GM10266 (cell line): ENCODE data around the gene NFATC1.
A peak's percentile ranks its signal among the peaks of the same experiment; 100 is the strongest.
"Not testable (repeated sequence)": the region's sequence is repeated elsewhere in the genome, so short reads cannot be mapped to it uniquely, and the experiment has no call there.

Experiments used
- DNase-seq: peaks from one replicate; pipeline ENCODE4 v3.0.0; 2012; ENCODE audit errors: extremely low spot score
- TF ChIP-seq, protein P1 (sequence below): IDR thresholded peaks from 2 replicates; pipeline ENCODE4 v1.5.1; 2012; ENCODE audit warnings: mild to moderate bottlenecking, low read depth; ENCODE audit not compliant: control insufficient read depth, insufficient read depth; ENCODE audit errors: missing control alignments

Gene NFATC1

DNA sequence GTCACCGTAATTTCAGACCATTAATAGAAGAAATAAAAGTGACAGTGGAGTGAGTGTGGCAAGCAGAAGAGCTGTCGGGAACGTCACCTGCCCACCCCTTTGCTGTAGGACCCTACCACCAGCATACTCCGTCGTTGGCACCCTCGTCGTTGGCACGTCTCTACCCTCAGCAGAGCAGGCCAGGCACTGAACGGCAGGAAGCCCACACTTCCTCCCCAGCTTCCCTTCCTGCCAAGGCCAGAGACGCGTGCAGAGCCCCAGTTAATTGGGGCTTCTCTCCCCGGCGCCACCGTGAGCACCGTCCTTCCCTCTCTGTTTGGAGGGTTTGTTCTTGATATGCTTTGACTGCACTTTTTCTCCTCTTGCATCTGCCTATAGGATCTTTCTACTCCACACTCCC is 27.0 kb upstream of the NFATC1 start:
- TF ChIP-seq, protein P1, sequence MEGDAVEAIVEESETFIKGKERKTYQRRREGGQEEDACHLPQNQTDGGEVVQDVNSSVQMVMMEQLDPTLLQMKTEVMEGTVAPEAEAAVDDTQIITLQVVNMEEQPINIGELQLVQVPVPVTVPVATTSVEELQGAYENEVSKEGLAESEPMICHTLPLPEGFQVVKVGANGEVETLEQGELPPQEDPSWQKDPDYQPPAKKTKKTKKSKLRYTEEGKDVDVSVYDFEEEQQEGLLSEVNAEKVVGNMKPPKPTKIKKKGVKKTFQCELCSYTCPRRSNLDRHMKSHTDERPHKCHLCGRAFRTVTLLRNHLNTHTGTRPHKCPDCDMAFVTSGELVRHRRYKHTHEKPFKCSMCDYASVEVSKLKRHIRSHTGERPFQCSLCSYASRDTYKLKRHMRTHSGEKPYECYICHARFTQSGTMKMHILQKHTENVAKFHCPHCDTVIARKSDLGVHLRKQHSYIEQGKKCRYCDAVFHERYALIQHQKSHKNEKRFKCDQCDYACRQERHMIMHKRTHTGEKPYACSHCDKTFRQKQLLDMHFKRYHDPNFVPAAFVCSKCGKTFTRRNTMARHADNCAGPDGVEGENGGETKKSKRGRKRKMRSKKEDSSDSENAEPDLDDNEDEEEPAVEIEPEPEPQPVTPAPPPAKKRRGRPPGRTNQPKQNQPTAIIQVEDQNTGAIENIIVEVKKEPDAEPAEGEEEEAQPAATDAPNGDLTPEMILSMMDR: no peak
- no peak for DNase-seq

DNA sequence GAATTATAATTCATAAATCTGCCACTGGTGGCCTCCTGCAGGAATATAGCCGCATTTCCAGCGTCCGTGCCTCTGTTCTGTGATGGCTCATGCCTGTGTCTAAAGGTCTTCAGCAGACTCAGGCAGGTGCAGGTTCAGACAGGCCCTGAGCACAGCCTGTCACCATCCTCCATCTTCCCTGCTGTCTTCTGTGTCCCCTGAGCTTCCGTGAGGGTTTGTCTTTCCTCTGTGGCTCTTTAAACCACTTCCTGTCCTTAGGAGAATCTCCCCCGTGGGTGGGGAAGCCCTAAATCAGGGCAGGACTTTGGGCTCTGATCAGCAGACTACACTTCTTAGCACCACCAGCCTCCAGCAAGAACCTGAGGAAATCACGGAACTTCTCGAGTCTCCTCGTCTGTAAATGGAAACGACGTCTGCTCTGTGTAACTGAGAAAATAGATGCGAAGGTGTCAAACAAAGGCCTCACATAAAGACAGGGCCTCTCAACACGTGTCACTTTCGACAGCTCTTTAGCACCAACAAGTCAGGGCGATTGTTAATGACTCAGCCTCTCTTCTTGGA is 24.1 kb upstream of the NFATC1 start:
- TF ChIP-seq, protein P1: no peak
- DNase-seq: no peak

DNA sequence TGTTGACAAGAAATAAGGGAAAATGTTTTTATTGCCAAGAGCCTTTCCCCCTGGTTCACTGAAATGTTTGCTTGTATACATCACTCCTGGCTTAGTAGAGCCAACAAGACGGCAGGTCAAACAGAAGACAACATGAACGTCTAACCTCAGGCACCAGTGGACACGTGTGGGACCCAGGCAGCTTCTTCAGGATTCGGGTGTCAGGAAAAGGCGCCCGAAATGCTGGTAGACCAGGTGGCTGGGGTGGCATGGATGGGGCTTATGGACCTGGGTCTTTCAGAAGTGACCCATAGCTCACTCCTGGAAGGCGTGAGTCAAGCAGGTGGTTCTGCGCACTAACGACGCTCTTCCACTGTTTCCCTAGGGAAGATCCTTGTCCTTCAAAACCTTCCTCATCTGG is 23.3 kb upstream of the NFATC1 start:
- no peak for DNase-seq
- TF ChIP-seq, protein P1: no peak

DNA sequence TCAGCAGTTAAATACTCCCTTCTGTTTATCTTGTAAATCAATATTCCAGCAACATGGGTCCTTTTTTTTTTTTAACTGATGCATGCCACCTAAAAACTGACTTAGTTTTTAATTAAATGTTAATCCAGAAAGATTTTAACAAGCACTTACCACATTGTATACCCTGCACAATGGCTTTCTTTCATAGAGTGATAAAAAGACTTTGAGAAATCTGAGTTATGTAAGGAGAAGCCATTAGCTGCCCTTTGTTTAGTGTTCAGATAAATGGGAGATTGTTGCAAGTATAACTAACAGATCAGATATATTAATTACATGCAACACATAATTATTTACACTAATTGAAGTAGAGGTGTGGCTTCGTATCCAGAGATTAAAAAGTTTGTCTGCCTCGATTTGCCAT is 22.7 kb upstream of the NFATC1 start:
- no peak for DNase-seq
- TF ChIP-seq, protein P1: no peak

DNA sequence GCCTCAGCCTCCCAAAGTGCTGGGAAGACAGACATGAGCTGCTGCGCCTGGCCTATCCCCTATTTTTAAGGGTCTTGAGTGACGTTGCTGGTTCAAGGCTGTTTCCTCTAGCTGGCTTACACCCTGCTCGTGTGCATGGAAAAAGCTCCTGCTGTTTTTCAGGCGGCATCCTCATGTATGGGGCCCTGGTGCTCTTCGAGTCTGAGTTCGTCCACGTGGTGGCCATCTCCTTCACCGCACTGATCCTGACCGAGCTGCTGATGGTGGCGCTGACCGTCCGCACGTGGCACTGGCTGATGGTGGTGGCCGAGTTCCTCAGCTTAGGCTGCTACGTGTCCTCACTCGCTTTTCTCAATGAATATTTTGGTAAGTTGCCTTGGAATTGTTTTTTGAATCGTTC is 22.0 kb upstream of the NFATC1 start:
- no peak for DNase-seq
- TF ChIP-seq, protein P1: no peak

DNA sequence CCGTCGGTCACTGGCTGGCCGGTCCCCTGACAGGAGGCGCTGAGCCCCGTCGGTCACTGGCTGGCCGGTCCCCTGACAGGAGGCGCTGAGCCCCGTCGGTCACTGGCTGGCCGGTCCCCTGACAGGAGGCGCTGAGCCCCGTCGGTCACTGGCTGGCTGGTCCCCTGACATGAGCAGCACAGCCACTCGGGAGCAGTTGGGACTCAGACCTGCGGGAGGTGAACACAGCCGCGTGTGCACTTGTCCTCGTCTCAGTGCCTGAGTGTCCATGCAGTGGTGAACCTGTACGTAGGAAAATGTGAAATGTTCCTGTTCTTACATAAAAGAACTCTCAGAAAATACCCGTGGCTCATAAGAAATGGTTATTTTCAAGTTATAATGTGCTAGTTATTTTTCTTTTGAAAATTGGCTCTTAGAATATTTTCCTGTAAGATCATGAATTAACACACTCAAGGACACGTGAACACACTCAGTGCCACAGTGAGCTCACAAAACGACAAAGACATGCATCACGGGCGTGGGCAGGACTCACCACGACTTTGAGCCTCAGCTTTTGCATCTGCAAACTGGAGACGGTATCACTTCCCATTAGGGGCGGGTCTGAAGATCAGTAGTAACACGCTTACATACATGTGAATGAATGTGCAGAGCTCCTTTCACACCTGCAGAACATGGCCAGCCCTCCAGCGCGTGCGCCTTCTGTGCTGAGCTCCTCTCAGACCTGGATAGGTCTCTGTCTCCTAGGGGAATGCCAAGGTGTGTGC is 21.1 kb upstream of the NFATC1 start:
- TF ChIP-seq, protein P1: no peak
- DNase-seq: peak; percentile 78

DNA sequence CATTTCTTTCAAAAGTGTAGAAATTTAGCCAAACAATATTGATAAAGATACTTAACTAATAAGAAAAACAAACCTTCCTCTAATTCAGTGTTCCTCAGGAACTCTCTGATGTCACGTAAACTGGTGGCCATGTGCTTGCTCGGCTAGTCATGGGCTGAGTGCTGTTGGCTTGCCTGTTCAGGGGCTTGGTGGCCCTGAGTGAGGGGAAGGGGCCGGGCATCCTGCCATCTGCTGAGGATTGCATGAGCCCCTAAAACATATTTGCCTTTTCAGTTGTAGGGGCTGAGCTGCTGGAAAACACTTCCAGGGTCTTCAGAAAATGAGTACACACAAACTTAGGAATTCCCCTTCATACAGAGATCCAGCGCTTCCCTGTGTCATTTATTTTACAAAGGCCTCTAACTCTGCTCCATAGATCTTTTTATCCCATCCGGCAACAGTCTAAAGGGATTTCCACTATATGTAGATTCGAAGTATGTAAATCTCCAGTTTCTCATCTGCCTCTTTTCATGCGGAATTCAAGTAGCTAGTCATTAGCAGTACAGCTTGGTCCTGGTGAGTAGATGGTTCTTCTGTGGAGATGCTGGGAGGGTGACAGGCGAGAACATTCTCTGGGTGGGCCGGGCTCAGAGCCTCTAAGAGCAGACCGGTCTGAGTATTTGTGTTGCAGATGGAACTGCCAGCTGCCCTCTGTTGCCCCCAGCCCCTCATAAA is 20.1 kb upstream of the NFATC1 start:
- DNase-seq: no peak
- TF ChIP-seq, protein P1: no peak

DNA sequence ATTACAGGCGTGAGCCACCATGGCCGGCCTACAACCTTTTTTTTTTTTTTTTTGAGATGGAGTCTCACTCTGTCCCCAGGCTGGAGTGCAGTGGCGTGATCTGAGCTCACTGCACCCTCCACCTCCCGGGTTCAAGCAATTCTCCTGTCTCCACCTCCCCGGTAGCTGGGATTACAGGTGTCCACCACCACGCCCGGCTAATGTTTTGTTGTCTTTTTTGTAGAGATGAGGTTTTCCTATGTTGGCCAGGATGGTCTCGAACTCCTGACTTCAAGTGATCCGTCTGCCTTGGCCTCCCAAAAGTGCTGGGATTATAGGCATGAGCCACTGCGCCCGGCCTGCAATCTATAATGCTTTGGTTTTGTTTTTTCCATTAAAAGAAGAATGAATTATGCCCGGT is 19.1 kb upstream of the NFATC1 start:
- not testable (repeated sequence) for DNase-seq
